Fibroblast of the aortic adventitia (primary cell): ENCODE measurements around the gene TMED8. TPM values are rescaled to one million over a fixed set of nuclear protein-coding genes. Genes with fewer than 3 reads are reported as not detected.

Source experiments
- DNase-seq: peaks from one replicate; pipeline ENCODE4 v3.0.0-alpha.2; 2010; ENCODE audit warnings: low read depth
- H3K4me3 ChIP-seq: 2 replicates; pipeline ENCODE4 v1.5.1; 2011; ENCODE audit warnings: low read depth, mild to moderate bottlenecking, control low read depth, low read length, moderate library complexity
- CTCF ChIP-seq: IDR thresholded peaks from 2 replicates; pipeline ENCODE4 v1.5.1; 2011; ENCODE audit warnings: mild to moderate bottlenecking, low read length, control low read depth, inconsistent platforms; ENCODE audit not compliant: insufficient read depth
- total RNA-seq: library from RNA; depleted of rRNA; stranded (reverse); fragments of >200 nt; gene quantifications from 2 replicates; pipeline ENCODE4 v1.2.3, GENCODE V29; 2012; ENCODE audit warnings: low replicate concordance

Gene TMED8
- total RNA-seq, 1 donor, result 14.5 TPM

GRCh38 chr14:77335576-77335975, 41.3 kb downstream of the TMED8 start:
- DNase-seq, result no peak
- no peak for TF ChIP-seq CTCF
- no peak overlapping the region for H3K4me3 ChIP-seq

GRCh38 chr14:77329872-77330271, 47.0 kb downstream of the TMED8 start:
- DNase-seq, result no peak
- no peak overlapping the region for H3K4me3 ChIP-seq
- TF ChIP-seq CTCF, result no peak

- no peak for TF ChIP-seq CTCF
- DNase-seq, result no peak
Observed at GRCh38 chr14:77327111-77327510, 49.8 kb downstream of the TMED8 start.

GRCh38 chr14:77325746-77326094, 51.2 kb downstream of the TMED8 start:
- H3K4me3 ChIP-seq, result no peak overlapping the region
- DNase-seq, result no peak
- TF ChIP-seq CTCF, result no peak

More at GRCh38 chr14:77327111-77327510, 49.8 kb downstream of the TMED8 start:
- H3K4me3 ChIP-seq, result no peak overlapping the region

- no peak overlapping the region for H3K4me3 ChIP-seq
- no peak for TF ChIP-seq CTCF
- DNase-seq, result no peak
Observed at GRCh38 chr14:77324816-77325745, 51.8 kb downstream of the TMED8 start.

GRCh38 chr14:77324289-77324688, 52.6 kb downstream of the TMED8 start:
- H3K4me3 ChIP-seq, result no peak overlapping the region
- DNase-seq, result no peak
- no peak for TF ChIP-seq CTCF
